H1 (cell line): Measurements from ENCODE around the gene ARPP21. TPM values are rescaled to one million over a fixed set of nuclear protein-coding genes. Genes with fewer than 3 reads are reported as not detected.

Experiments
- BACH1 ChIP-seq: IDR thresholded peaks from 2 replicates; pipeline ENCODE4 v1.6.1; 2012; ENCODE audit warnings: low read length, improper control_type of control experiment
- CTBP2 ChIP-seq: IDR thresholded peaks from 2 replicates; pipeline ENCODE4 v1.7.0; 2011; ENCODE audit warnings: borderline replicate concordance, mild to moderate bottlenecking, moderate library complexity, mixed read lengths, low read length; ENCODE audit not compliant: insufficient read depth, insufficient read length
- EGR1 ChIP-seq: IDR thresholded peaks from 2 replicates; pipeline ENCODE4 v1.6.1; 2011; ENCODE audit warnings: low read depth, low read length, borderline replicate concordance
- GABPA ChIP-seq: IDR thresholded peaks from 2 replicates; pipeline ENCODE4 v1.6.1; 2011; ENCODE audit warnings: mild to moderate bottlenecking, low read length, moderate library complexity, borderline replicate concordance; ENCODE audit not compliant: insufficient read depth
- POLR2AphosphoS5 ChIP-seq: IDR thresholded peaks from 2 replicates; pipeline ENCODE4 v1.6.1; 2011; ENCODE audit warnings: low read depth, low read length
- RFX5 ChIP-seq: IDR thresholded peaks from 2 replicates; pipeline ENCODE4 v1.6.1; 2011; ENCODE audit warnings: low read depth, low read length, improper control_type of control experiment, borderline replicate concordance
- SP4 ChIP-seq: IDR thresholded peaks from 2 replicates; pipeline ENCODE4 v1.6.1; 2012; ENCODE audit warnings: low read length, inconsistent platforms
- SRF ChIP-seq: IDR thresholded peaks from 2 replicates; pipeline ENCODE4 v1.6.1; 2011; ENCODE audit warnings: mild to moderate bottlenecking, low read depth, low read length, moderate library complexity
- TEAD4 ChIP-seq: IDR thresholded peaks from 2 replicates; pipeline ENCODE4 v1.6.1; 2012; ENCODE audit warnings: low read depth, low read length, inconsistent platforms, mixed read lengths
- polyA plus RNA-seq, 7 experiments: library from polyadenylated mRNA; depleted of rRNA in 3 of 7; stranded (reverse) in 5 of 7; unstranded in 2 of 7; fragments of >200 nt in 5 of 7; fragments of 200-250 nt in 2 of 7; gene quantifications; 1 replicate in 5 of 7; 2 replicates in 1 of 7; 4 replicates in 1 of 7; pipeline versions ENCODE4 v1.2.1 to v1.2.3, GENCODE V29; 2011 to 2013; ENCODE audit warnings: missing spikeins in 2 of 7, mixed read lengths in 2 of 7
- total RNA-seq: library from RNA; stranded (reverse); fragmentation: NEBNext Ultra II Directional; extraction: Animal tissue kit (Norgen Biotek cat#: 25700); gene quantifications from 2 replicates; pipeline ENCODE4 v1.2.1, GENCODE V29; 2021

ARPP21 gene
- total and polyA plus RNA-seq, 2 of the 8 experiments (the other 6 are each of a cell fraction or from before 2014, with no cell fraction given): not detected

- no peak for TF ChIP-seq GABPA
- no peak for TF ChIP-seq RFX5
- no peak for TF ChIP-seq EGR1
- TF ChIP-seq BACH1: no peak
- no peak for TF ChIP-seq SP4
- no peak for TF ChIP-seq POLR2AphosphoS5
- TF ChIP-seq TEAD4: no peak
- TF ChIP-seq CTBP2: no peak
- no peak for TF ChIP-seq SRF
Observed at GRCh38 chr3:35707904-35708303, 68.6 kb downstream of the ARPP21 start (continued).
